Right lobe of liver (tissue), 6 donors: ENCODE measurements around the gene TCF23. TPM values are rescaled to one million over a fixed set of nuclear protein-coding genes. Genes with fewer than 3 reads are reported as not detected.

ENCODE experiments used
- ATAC-seq, 4 donors: fragments of 200-7000 bp; cut with Tn5 transposase; one replicate each; pipeline ENCODE4 v1.9.1; 2020; ENCODE audit warnings: mild to moderate bottlenecking in 4 of 4, moderate library complexity in 4 of 4
- DNase-seq, 3 donors: peaks; one replicate each; pipeline ENCODE4 v3.0.0-alpha.2; 2020
- H3K27ac ChIP-seq, 3 donors: fragments of 200-600 bp; one replicate each; pipeline ENCODE4 v1.8.0; 2022
- H3K27me3 ChIP-seq, 2 donors: fragments of 200-600 bp; one replicate each; pipeline ENCODE4 v1.8.0; 2022
- H3K36me3 ChIP-seq, 4 donors: fragments of 200-600 bp; sonication (generic) in 1 of 4; one replicate each; pipeline versions ENCODE4 v1.5.1 to v1.8.0; 2017 to 2022; ENCODE audit warnings: control low read depth in 1 of 4
- H3K4me1 ChIP-seq, 4 donors: fragments of 200-600 bp; sonication (generic) in 1 of 4; one replicate each; pipeline versions ENCODE4 v1.5.1 to v1.8.0; 2017 to 2022; ENCODE audit warnings: control low read depth in 1 of 4
- H3K4me3 ChIP-seq, 3 donors: fragments of 200-600 bp; one replicate each; pipeline ENCODE4 v1.8.0; 2022
- H3K9me3 ChIP-seq, 4 donors: fragments of 200-600 bp; sonication (generic) in 1 of 4; one replicate each; pipeline versions ENCODE4 v1.5.1 to v1.8.0; 2017 to 2022; ENCODE audit warnings: control low read depth in 1 of 4
- POLR2A ChIP-seq: fragments of 450-650 bp; IDR thresholded peaks from one replicate; pipeline ENCODE4 v1.6.1; 2017; ENCODE audit warnings: antibody characterized with exemption, mild to moderate bottlenecking
- WGBS: methylation state at CpG from one replicate; pipeline ENCODE4 v1.1.6; 2018; ENCODE audit warnings: low coverage, low lambda C conversion rate; ENCODE audit not compliant: insufficient coverage; ENCODE audit errors: missing lambda C conversion rate; 5-methylcytosine and 5-hydroxymethylcytosine counted together
- intact Hi-C, 2 donors: fragments of 100-400 bp; cut with DNase I; formaldehyde crosslinking; loops; one replicate each; pipeline versions ENCODE4 v1.11.2 to v1.14.1; 2022
- total RNA-seq, 6 experiments: library from RNA; depleted of rRNA in 2 of 6; stranded (reverse); fragments of >200 nt in 2 of 6; fragmentation: NEBNext Ultra II Directional in 3 of 6; extraction: Animal tissue kit (Norgen Biotek cat#: 25700) in 3 of 6; gene quantifications; one replicate each; pipeline versions ENCODE4 v1.1.0 to v1.2.4, GENCODE V29; 2016 to 2023
- TF ChIP-seq, protein P1 (sequence below), 4 donors: fragments of 200-600 bp in 3 of 4; fragments of 450-650 bp in 1 of 4; IDR thresholded peaks; one replicate each; pipeline versions ENCODE4 v1.5.1 to v1.8.0; 2016 to 2022; ENCODE audit warnings: antibody characterized with exemption in 4 of 4, mild to moderate bottlenecking in 2 of 4
- donor health status: DM: no; HTN: yes; CAD: no.
- donor health status: DM: no; HTN: no; CAD: no.
- donor health status: DM: no; HTN: no; CAD: no.
- donor health status: DM: no; HTN: yes; CAD: no.
- donor health status: DM: no; HTN: yes; CAD: no.

TCF23 gene
- total RNA-seq, 6 experiments from 2014 or later, result 0.04 TPM; not detected in 5

DNA sequence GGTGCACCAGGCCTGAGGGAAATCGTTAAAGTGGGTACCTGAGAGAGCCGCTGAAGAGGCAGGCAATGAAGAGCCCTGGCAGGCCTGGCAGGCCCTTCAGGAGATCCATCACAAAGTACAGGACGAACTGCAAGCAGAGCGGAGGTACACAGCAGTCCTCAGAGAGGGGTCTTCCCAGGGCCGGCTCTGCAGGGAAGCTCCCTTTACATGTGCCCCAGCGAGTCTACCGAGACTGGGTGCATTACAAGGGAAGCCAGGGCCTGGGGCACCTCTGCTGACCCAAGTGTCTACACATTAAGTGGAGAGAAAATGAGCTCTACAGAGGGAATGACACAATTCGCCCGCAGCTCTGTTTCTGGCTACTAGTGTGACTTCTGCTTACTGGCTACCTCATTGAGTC is 54.9 kb downstream of the TCF23 start:
- Histone ChIP-seq H3K27ac (no peak overlapping the region), H3K9me3 (no peaks in the 10 kb centered on the region), H3K4me3 (no peak overlapping the region), H3K36me3 (peaks cover 0 to 74% (median 28%) of the 10 kb centered on the region in 4 donors), H3K4me1 (no peaks in the 10 kb centered on the region), H3K27me3 (no peaks in the 10 kb centered on the region)
- ATAC-seq (no peak), DNase-seq (no peak)
- TF ChIP-seq, protein P1, sequence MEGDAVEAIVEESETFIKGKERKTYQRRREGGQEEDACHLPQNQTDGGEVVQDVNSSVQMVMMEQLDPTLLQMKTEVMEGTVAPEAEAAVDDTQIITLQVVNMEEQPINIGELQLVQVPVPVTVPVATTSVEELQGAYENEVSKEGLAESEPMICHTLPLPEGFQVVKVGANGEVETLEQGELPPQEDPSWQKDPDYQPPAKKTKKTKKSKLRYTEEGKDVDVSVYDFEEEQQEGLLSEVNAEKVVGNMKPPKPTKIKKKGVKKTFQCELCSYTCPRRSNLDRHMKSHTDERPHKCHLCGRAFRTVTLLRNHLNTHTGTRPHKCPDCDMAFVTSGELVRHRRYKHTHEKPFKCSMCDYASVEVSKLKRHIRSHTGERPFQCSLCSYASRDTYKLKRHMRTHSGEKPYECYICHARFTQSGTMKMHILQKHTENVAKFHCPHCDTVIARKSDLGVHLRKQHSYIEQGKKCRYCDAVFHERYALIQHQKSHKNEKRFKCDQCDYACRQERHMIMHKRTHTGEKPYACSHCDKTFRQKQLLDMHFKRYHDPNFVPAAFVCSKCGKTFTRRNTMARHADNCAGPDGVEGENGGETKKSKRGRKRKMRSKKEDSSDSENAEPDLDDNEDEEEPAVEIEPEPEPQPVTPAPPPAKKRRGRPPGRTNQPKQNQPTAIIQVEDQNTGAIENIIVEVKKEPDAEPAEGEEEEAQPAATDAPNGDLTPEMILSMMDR (IDR thresholded peaks at IDR 0.05), result no peak
- no peak for TF ChIP-seq POLR2A
- 100% methylated on average over 7 of the region's 9 CpGs for WGBS
- intact Hi-C loops, result no loop called here

DNA sequence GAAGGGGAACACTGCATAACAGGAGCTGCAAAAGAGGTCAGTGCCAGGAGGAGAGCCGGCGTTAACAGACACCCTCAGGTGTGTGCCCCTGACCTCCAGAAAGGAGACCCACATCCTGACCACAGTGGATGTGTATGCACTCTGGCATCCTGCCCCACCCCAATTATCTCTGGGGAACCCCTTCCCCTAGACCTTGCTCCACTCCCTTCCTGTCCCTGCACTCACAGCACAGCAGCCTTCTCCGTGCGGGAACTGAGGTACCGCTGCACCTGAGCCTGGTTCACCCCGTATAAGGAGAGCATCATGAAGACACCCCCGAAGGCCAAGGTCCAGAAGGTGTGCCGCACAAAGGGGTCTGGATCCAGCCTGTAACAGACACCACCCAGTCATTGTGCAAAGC is 55.8 kb downstream of the TCF23 start:
- Histone ChIP-seq H3K4me1 (no peaks in the 10 kb centered on the region), H3K36me3 (peaks cover 0 to 74% (median 28%) of the 10 kb centered on the region in 4 donors), H3K27me3 (no peaks in the 10 kb centered on the region), H3K4me3 (no peak overlapping the region), H3K27ac (no peak overlapping the region), H3K9me3 (no peaks in the 10 kb centered on the region)
- ATAC-seq (no peak), DNase-seq (no peak)
- intact Hi-C loops, result no loop called here
- WGBS, result 90% methylated on average over 6 of the region's 8 CpGs
- TF ChIP-seq, protein P1 (IDR thresholded peaks at IDR 0.05), result no peak
- no peak for TF ChIP-seq POLR2A

DNA sequence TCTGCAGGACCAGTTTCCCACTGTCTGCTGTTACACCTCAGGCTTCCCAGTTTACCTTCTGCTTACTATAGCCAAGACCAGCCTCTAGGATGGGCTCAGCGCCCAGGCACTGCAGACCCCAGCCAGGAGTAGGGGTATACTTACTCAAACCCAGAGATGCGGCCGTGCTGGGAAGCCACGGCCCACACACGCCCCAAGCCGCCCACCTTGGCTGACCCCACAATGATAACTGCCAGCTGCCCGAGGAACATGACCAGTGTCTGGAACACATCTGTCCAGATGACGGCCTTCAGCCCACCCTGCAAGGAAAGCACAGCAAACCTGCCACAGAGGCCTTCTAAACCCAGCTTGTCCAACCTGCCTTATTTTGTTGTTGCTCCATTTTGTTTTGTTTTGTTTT is 56.4 kb downstream of the TCF23 start:
- DNase-seq (no peak), ATAC-seq (no peak)
- peaks cover 0 to 4% (median under 1%) of the 10 kb centered on the region in 4 donors for H3K4me1 ChIP-seq
- no peak for TF ChIP-seq POLR2A
- TF ChIP-seq, protein P1 (IDR thresholded peaks at IDR 0.05), result no peak
- intact Hi-C loops, result no loop called here
- WGBS, result 80% methylated on average over 2 of the region's 8 CpGs
- no peak overlapping the region for H3K27ac ChIP-seq
- H3K4me3 ChIP-seq, result no peak overlapping the region
- H3K9me3 ChIP-seq, result no peaks in the 10 kb centered on the region
- peaks cover 0 to 70% (median 28%) of the 10 kb centered on the region in 4 donors for H3K36me3 ChIP-seq
- no peaks in the 10 kb centered on the region for H3K27me3 ChIP-seq

DNA sequence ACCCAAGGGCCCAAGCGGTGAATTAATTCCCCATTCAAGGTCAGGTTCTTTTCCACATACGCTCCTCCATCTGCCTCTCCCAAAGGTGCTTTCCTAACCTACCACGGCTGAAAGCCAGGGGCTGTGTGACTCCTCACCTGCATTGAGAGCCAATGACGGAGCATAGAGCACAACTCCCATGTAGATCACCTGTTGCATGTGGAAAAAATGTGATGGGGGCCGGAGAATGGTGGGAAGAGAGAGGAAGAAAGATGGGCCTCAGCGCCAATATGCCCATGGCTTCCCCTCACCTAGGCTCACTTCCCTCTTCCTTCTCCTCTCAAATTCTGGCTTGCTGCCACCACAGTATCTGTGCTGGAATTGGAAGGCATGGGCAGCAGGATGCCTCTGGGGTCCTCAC is 57.5 kb downstream of the TCF23 start:
- H3K36me3 ChIP-seq, result peaks cover 0 to 65% (median 27%) of the 10 kb centered on the region in 4 donors
- TF ChIP-seq, protein P1 (IDR thresholded peaks at IDR 0.05), result no peak
- no peak for TF ChIP-seq POLR2A
- DNase-seq, result no peak
- 96% methylated on average over 5 of the region's 6 CpGs for WGBS
- peaks cover 0 to 11% (median 4%) of the 10 kb centered on the region in 4 donors for H3K4me1 ChIP-seq
- intact Hi-C loops, result no loop called here
- no peaks in the 10 kb centered on the region for H3K9me3 ChIP-seq
- ATAC-seq, result no peak
- H3K27me3 ChIP-seq, result no peaks in the 10 kb centered on the region
- no peak overlapping the region for H3K27ac ChIP-seq
- H3K4me3 ChIP-seq, result no peak overlapping the region

Other genes with a start within 250 kb of the TCF23 start
- gene MAPRE3, start 178.4 kb upstream of the TCF23 start, total RNA-seq, result 10 to 100 TPM; 13.7 to 22.3 (median 17.3) TPM
- 10 to 100 TPM; 29.1 to 62.7 (median 50.0) TPM for gene TMEM214, start 116.0 kb upstream of the TCF23 start, total RNA-seq
- gene AGBL5, start 97.3 kb upstream of the TCF23 start, total RNA-seq, result 1 to 10 TPM; 3.9 to 7.4 (median 6.4) TPM
- 100 to 1,000 TPM; 144 to 182 (median 161) TPM for gene OST4, start 77.3 kb upstream of the TCF23 start, total RNA-seq
- gene EMILIN1, start 70.4 kb upstream of the TCF23 start, total RNA-seq, result 10 to 100 TPM in 5 of 6 experiments, 1 to 10 TPM in 1; 7.2 to 26.1 (median 21.0) TPM
- 100 to 1,000 TPM; 101 to 283 (median 206) TPM for gene KHK, start 62.2 kb upstream of the TCF23 start, total RNA-seq
- gene CGREF1, start 29.9 kb upstream of the TCF23 start, total RNA-seq, result 10 to 100 TPM in 2 of 6 experiments, 1 to 10 TPM in 4; 2.5 to 33.2 (median 7.7) TPM
- 1 to 10 TPM in 3 of 6 experiments, under 1 TPM in 3; 0.74 to 3.2 (median 1.1) TPM for gene ABHD1, start 25.2 kb upstream of the TCF23 start, total RNA-seq
- 100 to 1,000 TPM in 2 of 6 experiments, 10 to 100 TPM in 4; 27.1 to 102 (median 59.2) TPM for gene PREB, start 14.4 kb upstream of the TCF23 start, total RNA-seq
- not detected for gene PRR30, start 9.6 kb upstream of the TCF23 start, total RNA-seq
- gene ATRAID, start 63.0 kb downstream of the TCF23 start, total RNA-seq, result 10 to 100 TPM; 30.7 to 65.8 (median 35.9) TPM
- 100 to 1,000 TPM in 3 of 6 experiments, 10 to 100 TPM in 3; 57.5 to 151 (median 90.3) TPM for gene SLC5A6, start 63.3 kb downstream of the TCF23 start, total RNA-seq
- 10 to 100 TPM; 12.3 to 24.0 (median 16.3) TPM for gene CAD, start 68.4 kb downstream of the TCF23 start, total RNA-seq
- gene SLC30A3, start 114.0 kb downstream of the TCF23 start, total RNA-seq, result not detected
- gene DNAJC5G, start 126.4 kb downstream of the TCF23 start, total RNA-seq, result not detected
- gene TRIM54, start 133.4 kb downstream of the TCF23 start, total RNA-seq, result under 1 TPM in 2 of 6 experiments, not detected in 4; 0.14 to 0.25 TPM
- gene UCN, start 159.4 kb downstream of the TCF23 start, total RNA-seq, result 1 to 10 TPM in 5 of 6 experiments, under 1 TPM in 1; 0.88 to 4.3 (median 1.6) TPM
- 10 to 100 TPM; 17.2 to 82.3 (median 30.4) TPM for gene MPV17, start 174.1 kb downstream of the TCF23 start, total RNA-seq
- gene GTF3C2, start 207.8 kb downstream of the TCF23 start, total RNA-seq, result 10 to 100 TPM; 13.4 to 20.1 (median 16.8) TPM
- gene EIF2B4, start 221.3 kb downstream of the TCF23 start, total RNA-seq, result 10 to 100 TPM; 17.6 to 25.0 (median 20.9) TPM
- 10 to 100 TPM; 50.1 to 58.9 (median 54.1) TPM for gene SNX17, start 221.6 kb downstream of the TCF23 start, total RNA-seq
- 10 to 100 TPM in 2 of 6 experiments, 1 to 10 TPM in 4; 6.0 to 14.7 (median 9.8) TPM for gene ZNF513, start 231.7 kb downstream of the TCF23 start, total RNA-seq